ENCODE data around the gene YEATS2. TPM values are rescaled to one million over a fixed set of nuclear protein-coding genes. Genes with fewer than 3 reads are reported as not detected.
"Not testable (repeated sequence)": the region's sequence is repeated elsewhere in the genome, so short reads cannot be mapped to it uniquely, and the experiment has no call there.

Gene YEATS2
- total and polyA plus RNA-seq, 2 donors (not counting 1 experiment from before 2014, with no cell fraction given) = 25.0 to 28.7 TPM

DNA sequence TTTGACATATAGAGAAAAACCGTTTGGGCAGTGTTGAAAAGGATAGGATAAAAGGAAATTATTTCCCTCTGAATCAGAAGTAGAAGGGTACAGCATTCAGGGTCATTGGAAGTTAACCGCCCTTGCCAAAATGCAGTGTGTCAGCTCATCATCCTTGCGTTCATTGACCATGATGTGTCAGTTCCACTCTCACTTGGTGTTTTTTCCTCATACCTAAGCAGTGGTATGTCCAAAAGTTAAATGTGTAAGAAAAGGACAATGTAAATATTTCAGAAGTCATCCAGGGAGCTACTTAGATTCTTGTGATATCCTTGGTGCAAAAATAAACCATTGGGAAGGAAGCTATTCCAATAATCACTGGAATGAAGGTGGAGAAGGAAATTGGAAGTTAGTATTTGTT lies 77.0 kb downstream of the YEATS2 start:
- Histone ChIP-seq H2AFZ (ENCODE audit: low read length) (no peak overlapping the region), H4K20me1 (ENCODE audit: control insufficient read depth, extremely low read depth, insufficient read depth, low read length) (no peaks in the 10 kb centered on the region), H3K27me3 (ENCODE audit: control insufficient read depth, insufficient read depth, low read length) (no peaks in the 10 kb centered on the region), H3K9me3 (ENCODE audit: control insufficient read depth, insufficient read depth, low read depth, low read length) (no peaks in the 10 kb centered on the region), H3K4me1 (ENCODE audit: control insufficient read depth, extremely low read depth, insufficient read depth, low read length) (no peaks in the 10 kb centered on the region), H3K27ac (ENCODE audit: insufficient read depth, low read length) (peak overlapping the region; percentile 22), H3K79me2 (ENCODE audit: control insufficient read depth, insufficient read depth, low read length) (no peaks in the 10 kb centered on the region), H3K36me3 (ENCODE audit: control insufficient read depth, insufficient read depth, low read length) (peaks cover 7% of the 10 kb centered on the region), H3K4me2 (ENCODE audit: extremely low read depth, insufficient read depth, low read length) (no peak overlapping the region), H3K9ac (ENCODE audit: insufficient read depth, low read length) (no peak overlapping the region), H3K4me3 (replicated peaks in 1 of 4; ENCODE audit: control extremely low read depth in 1 of 4, insufficient read depth in 1 of 4, low read depth in 3 of 4, low read length in 4 of 4) (no peak overlapping the region)
- no peak for TF ChIP-seq EZH2 (IDR thresholded peaks at IDR 0.05; ENCODE audit: low read length, missing control alignments)
- TF ChIP-seq, protein P1, sequence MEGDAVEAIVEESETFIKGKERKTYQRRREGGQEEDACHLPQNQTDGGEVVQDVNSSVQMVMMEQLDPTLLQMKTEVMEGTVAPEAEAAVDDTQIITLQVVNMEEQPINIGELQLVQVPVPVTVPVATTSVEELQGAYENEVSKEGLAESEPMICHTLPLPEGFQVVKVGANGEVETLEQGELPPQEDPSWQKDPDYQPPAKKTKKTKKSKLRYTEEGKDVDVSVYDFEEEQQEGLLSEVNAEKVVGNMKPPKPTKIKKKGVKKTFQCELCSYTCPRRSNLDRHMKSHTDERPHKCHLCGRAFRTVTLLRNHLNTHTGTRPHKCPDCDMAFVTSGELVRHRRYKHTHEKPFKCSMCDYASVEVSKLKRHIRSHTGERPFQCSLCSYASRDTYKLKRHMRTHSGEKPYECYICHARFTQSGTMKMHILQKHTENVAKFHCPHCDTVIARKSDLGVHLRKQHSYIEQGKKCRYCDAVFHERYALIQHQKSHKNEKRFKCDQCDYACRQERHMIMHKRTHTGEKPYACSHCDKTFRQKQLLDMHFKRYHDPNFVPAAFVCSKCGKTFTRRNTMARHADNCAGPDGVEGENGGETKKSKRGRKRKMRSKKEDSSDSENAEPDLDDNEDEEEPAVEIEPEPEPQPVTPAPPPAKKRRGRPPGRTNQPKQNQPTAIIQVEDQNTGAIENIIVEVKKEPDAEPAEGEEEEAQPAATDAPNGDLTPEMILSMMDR (conservative IDR thresholded peaks at IDR 0.05 in 1 of 2, IDR thresholded peaks at IDR 0.05 in 1 of 2; ENCODE audit: low read depth in 1 of 2, low read length in 2 of 2) = no peak
- peak in 1 of 2 donors; percentile 89 for DNase-seq (ENCODE audit: low read depth in 2 of 2)

DNA sequence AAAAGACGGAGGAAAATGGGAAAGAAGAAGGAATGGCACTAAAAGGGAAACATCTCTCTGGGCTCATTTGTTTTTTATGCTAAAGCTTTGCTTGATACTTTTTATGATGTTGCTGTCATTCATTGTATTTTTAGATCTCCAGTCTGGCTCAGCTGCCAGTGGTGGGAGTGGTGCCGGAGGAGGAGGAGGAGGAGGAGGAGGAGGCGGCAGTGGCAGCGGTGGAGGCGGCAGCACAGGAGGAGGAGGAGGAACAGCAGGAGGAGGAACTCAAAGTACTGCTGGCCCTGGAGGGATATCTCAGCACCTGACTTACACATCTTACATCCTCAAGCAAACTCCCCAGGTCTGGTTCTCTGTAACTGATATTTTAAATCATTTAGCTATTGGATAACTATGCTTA lies 78.2 kb downstream of the YEATS2 start:
- Histone ChIP-seq H3K9me3 (ENCODE audit: control insufficient read depth, insufficient read depth, low read depth, low read length) (no peaks in the 10 kb centered on the region), H3K27me3 (ENCODE audit: control insufficient read depth, insufficient read depth, low read length) (no peaks in the 10 kb centered on the region), H3K4me1 (ENCODE audit: control insufficient read depth, extremely low read depth, insufficient read depth, low read length) (no peaks in the 10 kb centered on the region), H3K79me2 (ENCODE audit: control insufficient read depth, insufficient read depth, low read length) (no peaks in the 10 kb centered on the region), H3K36me3 (ENCODE audit: control insufficient read depth, insufficient read depth, low read length) (peaks cover 7% of the 10 kb centered on the region), H3K9ac (ENCODE audit: insufficient read depth, low read length) (no peak overlapping the region), H3K4me3 (replicated peaks in 1 of 4; ENCODE audit: control extremely low read depth in 1 of 4, insufficient read depth in 1 of 4, low read depth in 3 of 4, low read length in 4 of 4) (no peak overlapping the region), H4K20me1 (ENCODE audit: control insufficient read depth, extremely low read depth, insufficient read depth, low read length) (no peaks in the 10 kb centered on the region), H3K27ac (ENCODE audit: insufficient read depth, low read length) (no peak overlapping the region), H2AFZ (ENCODE audit: low read length) (no peak overlapping the region), H3K4me2 (ENCODE audit: extremely low read depth, insufficient read depth, low read length) (no peak overlapping the region)
- no peak for DNase-seq (ENCODE audit: low read depth in 2 of 2)
- TF ChIP-seq, protein P1 (conservative IDR thresholded peaks at IDR 0.05 in 1 of 2, IDR thresholded peaks at IDR 0.05 in 1 of 2; ENCODE audit: low read depth in 1 of 2, low read length in 2 of 2) = no peak
- no peak for TF ChIP-seq EZH2 (IDR thresholded peaks at IDR 0.05; ENCODE audit: low read length, missing control alignments)

DNA sequence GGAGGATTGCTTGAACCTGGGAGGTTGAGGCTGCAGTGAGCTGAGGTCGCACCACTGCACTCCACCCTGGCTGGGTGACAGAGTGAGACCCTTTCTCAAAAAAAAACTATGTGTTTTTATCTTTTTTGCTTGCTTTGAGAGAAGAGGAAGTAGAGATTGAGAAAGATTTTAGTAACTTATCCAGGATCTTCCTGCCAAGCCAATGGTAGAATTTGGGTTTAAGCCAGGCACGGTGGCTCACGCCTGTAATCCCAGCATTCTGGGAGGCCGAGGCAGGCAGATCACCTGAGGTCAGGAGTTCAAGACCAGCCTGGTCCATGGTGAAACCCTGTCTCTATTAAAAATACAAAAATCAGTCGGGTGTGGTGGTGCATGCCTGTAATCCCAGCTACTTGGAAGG lies 78.9 kb downstream of the YEATS2 start:
- H3K27me3 ChIP-seq (ENCODE audit: control insufficient read depth, insufficient read depth, low read length); H4K20me1 ChIP-seq (ENCODE audit: control insufficient read depth, extremely low read depth, insufficient read depth, low read length); H3K79me2 ChIP-seq (ENCODE audit: control insufficient read depth, insufficient read depth, low read length); DNase-seq (ENCODE audit: low read depth in 2 of 2); H3K9ac ChIP-seq (ENCODE audit: insufficient read depth, low read length); H3K4me3 ChIP-seq (replicated peaks in 1 of 4; ENCODE audit: control extremely low read depth in 1 of 4, insufficient read depth in 1 of 4, low read depth in 3 of 4, low read length in 4 of 4); H3K4me1 ChIP-seq (ENCODE audit: control insufficient read depth, extremely low read depth, insufficient read depth, low read length); H2AFZ ChIP-seq (ENCODE audit: low read length); H3K4me2 ChIP-seq (ENCODE audit: extremely low read depth, insufficient read depth, low read length); H3K9me3 ChIP-seq (ENCODE audit: control insufficient read depth, insufficient read depth, low read depth, low read length); H3K27ac ChIP-seq (ENCODE audit: insufficient read depth, low read length): not testable (repeated sequence)
- peaks cover 11% of the 10 kb centered on the region for H3K36me3 ChIP-seq (ENCODE audit: control insufficient read depth, insufficient read depth, low read length)
